OCI-LY1 (cell line): Measurements from ENCODE around the gene SDK1.

Source experiments
- EZH2 ChIP-seq: fragments of 200-600 bp; sonication (generic), shearing (Covaris generic); IDR thresholded peaks from 2 replicates; pipeline ENCODE4 v1.8.0; 2017; ENCODE audit warnings: borderline replicate concordance, mixed run types, mild to moderate bottlenecking, antibody characterized with exemption, low read length, moderate library complexity, mixed read lengths
- TF ChIP-seq, protein P1 (sequence below): fragments of 200-600 bp; sonication (generic), shearing (Covaris generic); IDR thresholded peaks from 2 replicates; pipeline ENCODE4 v1.5.1; 2017; ENCODE audit warnings: mild to moderate bottlenecking, antibody characterized with exemption, low read length, moderate library complexity, mixed read lengths

DNA sequence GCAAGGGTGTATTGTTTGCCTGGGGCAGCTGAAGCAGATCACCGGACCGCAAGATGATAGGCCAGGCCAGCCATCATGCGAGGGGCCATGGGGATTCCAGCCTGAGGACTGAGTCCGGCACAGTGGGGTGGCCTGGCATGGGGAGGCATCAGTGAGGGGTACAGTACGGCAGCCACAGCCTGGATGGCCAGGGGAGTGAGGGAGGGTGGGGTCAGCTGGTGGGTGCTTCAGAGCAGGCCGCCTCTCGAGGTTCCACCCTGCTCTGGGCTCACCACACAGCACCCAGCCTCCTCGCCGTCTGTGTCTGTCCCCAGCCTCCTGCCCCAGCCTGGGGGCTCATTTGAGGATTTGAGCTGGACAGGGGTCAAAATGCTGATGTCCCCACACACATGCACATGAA, 872.6 kb downstream of the SDK1 start:
- TF ChIP-seq, protein P1, sequence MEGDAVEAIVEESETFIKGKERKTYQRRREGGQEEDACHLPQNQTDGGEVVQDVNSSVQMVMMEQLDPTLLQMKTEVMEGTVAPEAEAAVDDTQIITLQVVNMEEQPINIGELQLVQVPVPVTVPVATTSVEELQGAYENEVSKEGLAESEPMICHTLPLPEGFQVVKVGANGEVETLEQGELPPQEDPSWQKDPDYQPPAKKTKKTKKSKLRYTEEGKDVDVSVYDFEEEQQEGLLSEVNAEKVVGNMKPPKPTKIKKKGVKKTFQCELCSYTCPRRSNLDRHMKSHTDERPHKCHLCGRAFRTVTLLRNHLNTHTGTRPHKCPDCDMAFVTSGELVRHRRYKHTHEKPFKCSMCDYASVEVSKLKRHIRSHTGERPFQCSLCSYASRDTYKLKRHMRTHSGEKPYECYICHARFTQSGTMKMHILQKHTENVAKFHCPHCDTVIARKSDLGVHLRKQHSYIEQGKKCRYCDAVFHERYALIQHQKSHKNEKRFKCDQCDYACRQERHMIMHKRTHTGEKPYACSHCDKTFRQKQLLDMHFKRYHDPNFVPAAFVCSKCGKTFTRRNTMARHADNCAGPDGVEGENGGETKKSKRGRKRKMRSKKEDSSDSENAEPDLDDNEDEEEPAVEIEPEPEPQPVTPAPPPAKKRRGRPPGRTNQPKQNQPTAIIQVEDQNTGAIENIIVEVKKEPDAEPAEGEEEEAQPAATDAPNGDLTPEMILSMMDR, result no peak
- no peak for TF ChIP-seq EZH2
